HG03469 (cell line): ENCODE results near the gene RPUSD3.
"Not testable (repeated sequence)": the region's sequence is repeated elsewhere in the genome, so short reads cannot be mapped to it uniquely, and the experiment has no call there.

ENCODE experiments used
- ATAC-seq: cut with Tn5 transposase; IDR thresholded peaks from one replicate; pipeline ENCODE4 v1.9.1; 2021; ENCODE audit warnings: mild to moderate bottlenecking, moderate library complexity, moderate number of reproducible peaks; ENCODE audit not compliant: unreplicated experiment

Gene RPUSD3

GRCh38 chr3:9866639-9867038 lies 22.8 kb upstream of the RPUSD3 start:
- no peak for ATAC-seq

DNA sequence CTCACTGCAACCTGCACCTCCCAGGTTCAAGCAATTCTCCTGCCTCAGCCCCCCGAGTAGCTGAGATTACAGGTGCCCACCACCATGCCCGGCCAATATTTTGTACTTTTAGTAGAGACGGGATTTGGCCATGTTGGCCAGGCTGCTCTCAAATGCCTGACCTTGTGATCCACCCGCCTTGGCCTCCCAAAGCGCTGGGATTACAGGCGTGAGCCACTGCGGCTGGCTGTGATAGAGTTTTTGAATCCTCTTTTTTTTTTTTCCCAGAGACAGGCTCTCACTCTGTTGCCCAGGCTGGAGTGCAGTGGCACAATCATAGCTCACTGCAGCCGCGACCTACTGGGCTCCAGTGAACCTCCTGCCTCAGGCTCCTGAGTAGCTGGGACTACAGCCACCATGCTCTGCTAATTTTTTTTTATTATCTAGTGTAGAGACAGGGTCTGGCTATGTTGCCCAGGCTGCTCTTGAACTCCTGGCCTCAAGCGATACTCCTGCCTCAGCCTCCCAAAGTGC lies 21.4 kb upstream of the RPUSD3 start:
- ATAC-seq, result not testable (repeated sequence)

DNA sequence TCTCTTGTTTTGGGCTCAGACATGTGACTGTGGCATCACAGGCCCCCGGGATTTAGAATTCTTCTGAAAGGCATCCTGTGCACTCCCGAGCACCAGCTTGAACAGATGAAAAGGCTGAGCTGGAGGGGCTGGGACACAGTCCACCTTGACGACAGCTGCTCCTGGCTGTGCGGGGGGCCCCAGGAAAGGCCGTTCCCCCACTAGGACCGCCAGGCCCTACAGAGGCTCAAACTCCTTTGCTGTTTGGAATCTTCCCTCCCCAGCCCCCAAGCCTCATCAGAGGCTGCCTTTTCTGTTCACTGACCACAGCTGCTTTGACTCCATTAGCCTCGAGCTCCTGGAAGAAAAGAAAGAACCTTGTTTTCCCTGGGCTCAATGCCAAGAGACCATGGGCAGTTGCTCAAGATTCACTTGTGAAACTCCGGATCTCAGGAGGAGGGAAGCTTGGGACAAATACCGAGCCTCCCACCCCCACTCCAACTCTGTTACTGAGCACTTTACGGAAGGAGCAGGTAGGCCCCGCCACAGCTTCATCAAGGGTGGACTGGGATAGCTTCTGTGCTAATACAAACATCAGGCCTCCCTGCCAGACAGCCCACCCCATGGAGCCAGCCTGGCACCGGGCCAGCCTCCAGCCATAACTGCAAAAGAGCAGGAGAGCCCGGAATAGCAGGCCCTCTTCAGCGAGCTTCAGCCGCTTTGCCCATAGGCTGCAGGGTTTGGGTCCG lies 20.6 kb upstream of the RPUSD3 start:
- ATAC-seq, result no peak

GRCh38 chr3:9863058-9863772 lies 19.4 kb upstream of the RPUSD3 start:
- no peak for ATAC-seq

DNA sequence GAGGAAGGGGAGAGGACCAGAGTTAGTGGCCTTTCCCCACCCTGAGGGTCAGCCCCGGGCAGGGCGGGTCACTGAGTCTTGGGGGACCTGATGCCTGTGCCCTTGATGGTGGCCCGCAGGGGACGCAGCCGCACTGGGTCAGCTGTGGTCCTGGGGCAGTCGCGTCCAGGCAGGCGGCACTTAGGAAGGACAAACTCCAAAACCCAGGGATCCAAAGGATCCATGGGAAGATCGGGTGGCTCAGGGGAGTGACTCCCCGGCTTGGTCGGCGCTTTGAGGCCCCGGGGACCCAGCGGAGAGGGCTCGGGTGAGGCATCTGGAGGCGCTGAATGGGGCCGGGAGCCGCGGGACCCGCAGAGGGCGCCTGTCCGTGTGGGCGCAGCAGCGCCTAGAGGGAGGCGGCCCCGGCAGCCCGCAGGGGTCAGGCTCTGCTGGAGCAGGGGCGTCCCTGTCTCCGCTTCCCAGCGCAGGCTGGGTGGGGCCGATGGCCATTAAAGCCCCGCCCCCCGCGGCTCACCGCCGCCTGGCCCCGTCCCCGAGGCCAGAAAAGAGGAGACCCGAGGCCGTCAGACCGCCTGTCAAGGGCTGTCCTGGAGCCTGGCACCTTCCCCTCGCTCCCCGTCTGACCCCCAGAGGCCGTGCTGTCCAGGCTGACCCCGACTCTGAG lies 18.7 kb upstream of the RPUSD3 start:
- no peak for ATAC-seq

DNA sequence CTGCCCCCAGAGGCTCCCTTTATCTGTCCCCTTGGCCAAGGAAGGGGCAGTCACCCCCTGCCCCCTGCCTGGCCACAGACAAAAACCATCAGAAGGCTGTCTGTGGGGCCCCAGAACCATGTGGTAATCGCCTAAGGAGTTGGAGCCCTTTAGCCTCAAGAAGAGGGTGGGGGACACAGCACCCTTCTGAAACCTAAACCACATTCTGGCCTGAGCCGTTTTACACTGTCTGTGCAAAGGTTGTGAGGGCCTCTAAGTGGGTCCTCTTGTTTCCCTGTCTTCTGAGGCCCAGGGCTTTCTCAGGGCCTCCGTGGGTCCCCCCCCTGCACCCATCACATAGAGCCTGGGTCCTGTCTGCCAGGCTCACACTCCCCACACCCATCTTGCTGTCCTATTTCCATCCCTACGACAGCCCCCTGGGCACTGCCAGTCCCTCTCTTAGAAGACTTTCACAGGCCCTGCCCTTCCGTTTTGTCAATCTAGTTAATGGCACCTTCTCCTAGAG lies 17.9 kb upstream of the RPUSD3 start:
- no peak for ATAC-seq

DNA sequence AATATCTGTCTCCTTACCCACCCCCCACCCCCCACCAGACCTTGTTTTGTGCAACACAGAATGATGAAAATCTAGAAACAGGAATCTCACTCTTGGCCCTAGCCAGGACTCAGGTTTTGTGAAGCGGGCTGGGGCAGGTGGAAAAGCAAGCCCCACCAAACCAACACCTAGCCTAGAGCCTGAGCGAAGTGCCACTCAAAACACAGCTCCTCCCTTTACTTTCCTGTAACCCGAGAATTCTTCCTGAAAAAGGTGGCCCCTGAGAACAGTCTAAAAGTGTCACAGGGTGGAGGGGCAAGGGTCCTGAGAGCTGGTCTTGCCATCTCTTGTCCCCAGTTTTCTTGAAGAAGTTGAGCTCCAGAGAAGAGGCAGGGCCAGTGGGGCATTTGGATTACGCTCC lies 17.4 kb upstream of the RPUSD3 start:
- no peak for ATAC-seq

- no peak for ATAC-seq
Measured at GRCh38 chr3:9859530-9860025, 15.8 kb upstream of the RPUSD3 start.

DNA sequence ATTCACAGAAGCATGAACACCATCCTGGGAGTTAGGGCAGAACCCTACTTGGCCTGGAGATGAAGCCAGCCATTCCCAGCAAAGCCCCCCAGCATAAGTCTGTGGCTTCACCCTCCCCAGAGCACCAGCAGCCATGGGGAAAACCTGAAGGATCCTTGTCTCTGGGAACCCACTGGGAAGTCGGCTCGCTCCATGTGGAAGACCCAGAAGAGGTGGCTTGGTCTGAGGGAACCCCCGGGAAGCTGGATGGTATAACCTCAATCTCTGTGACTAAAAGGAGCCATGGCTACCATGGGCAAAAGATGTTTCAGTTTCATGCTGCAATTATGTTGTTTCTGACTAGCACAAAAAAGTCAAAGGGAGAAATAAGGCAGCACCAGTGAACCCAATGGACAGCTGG lies 11.8 kb upstream of the RPUSD3 start:
- ATAC-seq, result no peak

- ATAC-seq, result not testable (repeated sequence)
Measured at GRCh38 chr3:9854291-9854940, 10.6 kb upstream of the RPUSD3 start.

DNA sequence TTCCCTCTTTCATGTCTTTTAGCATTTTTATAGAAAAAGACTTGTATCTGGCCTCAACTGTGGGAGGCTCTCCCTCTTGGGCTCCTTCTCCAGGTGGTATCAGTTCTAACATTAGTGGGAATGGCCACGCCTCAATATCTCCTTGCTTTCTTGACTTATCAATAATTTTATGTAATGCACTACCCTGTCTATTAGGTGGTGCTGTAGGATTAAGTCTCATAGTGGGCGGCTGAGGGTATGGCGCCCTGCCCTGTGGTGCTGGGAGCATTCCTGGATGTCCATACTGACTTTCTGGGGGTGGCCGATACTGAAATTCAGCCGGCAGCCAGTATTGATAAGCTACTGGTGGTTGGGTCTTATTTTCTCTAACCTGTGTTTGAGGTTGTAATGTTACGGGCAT lies 8.7 kb upstream of the RPUSD3 start:
- ATAC-seq, result no peak

DNA sequence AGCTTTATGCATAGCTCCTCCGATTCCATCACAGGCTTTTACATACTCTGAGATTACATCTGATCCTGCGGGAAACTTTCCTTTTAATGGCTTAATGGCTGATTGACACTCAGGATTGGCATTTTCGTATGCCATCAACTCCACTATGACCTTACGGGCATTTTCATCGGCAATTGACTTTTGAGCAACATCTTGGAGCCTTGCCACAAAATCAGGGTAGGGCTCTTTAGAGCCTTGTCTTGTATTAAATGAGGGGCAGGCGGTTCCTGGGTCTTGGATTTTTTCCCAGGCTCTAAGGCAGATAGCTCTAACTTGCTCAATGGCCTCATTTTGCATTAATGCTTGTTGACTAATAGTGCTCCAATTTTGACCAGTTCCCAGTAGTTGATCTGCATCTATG lies 8.1 kb upstream of the RPUSD3 start:
- not testable (repeated sequence) for ATAC-seq

- ATAC-seq, result not testable (repeated sequence)
Measured at GRCh38 chr3:9851383-9851782, 7.6 kb upstream of the RPUSD3 start.

GRCh38 chr3:9848860-9849259 lies 5.1 kb upstream of the RPUSD3 start:
- not testable (repeated sequence) for ATAC-seq

DNA sequence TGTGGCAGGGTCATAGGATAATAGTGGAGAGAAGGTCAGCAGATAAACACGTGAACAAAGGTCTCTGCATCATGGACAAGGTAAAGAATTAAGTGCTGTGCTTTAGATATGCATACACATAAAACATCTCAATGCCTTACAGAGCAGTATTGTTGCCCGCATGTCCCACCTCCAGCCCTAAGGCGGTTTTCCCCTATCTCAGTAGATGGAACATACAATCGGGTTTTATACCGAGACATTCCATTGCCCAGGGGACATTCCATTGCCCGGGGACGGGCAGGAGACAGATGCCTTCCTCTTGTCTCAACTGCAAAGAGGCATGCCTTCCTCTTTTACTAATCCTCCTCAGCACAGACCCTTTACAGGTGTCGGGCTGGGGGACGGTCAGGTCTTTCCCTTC lies 4.1 kb upstream of the RPUSD3 start:
- ATAC-seq, result not testable (repeated sequence)

- no peak for ATAC-seq
Measured at GRCh38 chr3:9846931-9847488, 3.2 kb upstream of the RPUSD3 start.

DNA sequence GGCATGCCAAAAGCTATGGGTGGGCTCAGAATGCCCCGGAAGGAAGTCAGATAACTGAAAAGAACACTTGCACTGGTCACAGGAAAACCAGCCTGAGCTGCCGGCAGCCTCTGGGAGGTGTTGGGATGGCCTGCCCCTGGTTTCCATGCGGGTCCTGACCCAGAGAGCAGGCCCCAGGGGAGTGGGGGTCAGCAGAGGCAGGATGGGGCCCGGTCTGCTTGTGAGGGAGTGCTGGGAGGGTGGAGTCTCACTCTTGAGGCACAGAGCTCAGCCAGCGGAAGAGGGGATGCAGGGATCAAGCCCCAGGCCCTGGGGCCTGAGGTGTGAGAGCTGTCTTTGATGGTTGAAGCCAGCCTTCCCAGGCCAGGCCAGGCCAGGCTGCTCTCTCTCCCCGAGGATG lies 2.4 kb upstream of the RPUSD3 start:
- ATAC-seq, result no peak

DNA sequence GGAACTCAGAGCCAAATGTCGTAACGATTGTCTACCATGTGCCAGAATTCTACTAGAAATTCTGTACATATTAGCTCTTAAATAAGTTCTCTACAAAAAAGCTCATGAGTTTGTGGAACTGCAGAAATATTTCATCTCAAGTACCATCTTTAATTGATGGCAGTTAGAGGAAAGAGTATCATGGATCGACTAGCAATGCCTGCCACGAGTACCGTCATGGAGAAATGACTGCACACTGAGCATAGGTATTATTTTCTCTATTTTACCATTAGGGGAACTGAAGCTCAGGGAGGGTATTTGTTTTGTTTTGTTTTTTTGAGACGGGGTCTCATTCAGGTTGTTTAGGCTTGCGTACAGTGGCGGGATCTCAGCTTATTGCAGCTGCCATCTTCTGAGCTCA lies 2.8 kb downstream of the RPUSD3 start:
- no peak for ATAC-seq

DNA sequence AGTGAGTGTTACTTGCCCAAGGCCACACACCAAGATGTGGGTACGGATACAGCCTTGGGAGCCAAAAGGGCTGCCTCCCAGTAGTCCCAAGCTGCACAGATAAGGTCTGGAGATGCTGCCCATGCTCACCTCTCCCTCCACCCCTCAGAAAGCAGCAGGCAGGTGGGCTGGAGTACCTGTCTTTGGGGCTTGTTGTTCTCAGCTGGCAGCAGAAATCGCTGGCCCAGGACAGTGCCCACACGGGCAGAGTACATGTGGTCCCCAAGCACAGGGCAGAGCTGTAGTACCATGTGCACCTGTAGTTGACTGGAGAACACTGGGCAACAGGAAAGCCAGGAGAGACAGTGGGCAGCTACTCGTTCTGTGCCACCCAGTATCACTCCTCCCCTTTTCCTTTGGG lies 5.0 kb downstream of the RPUSD3 start:
- ATAC-seq, result no peak
